Keratinocyte (primary cell): ENCODE results near the gene DNAJC11. TPM values are rescaled to one million over a fixed set of nuclear protein-coding genes. Genes with fewer than 3 reads are reported as not detected.

Experiments
- DNase-seq: peaks from one replicate; pipeline ENCODE4 v3.0.0-alpha.2; 2011; ENCODE audit warnings: low read depth, missing footprints, low spot score
- FAIRE-seq: peaks from 2 replicates; lab custom pipeline; 2011; peaks lifted over from hg19 to GRCh38; lab: Jason Lieb, UNC
- H2AFZ ChIP-seq: 2 replicates; pipeline ENCODE4 v1.6.0; 2012; ENCODE audit warnings: low read length, control low read depth, inconsistent platforms; ENCODE audit not compliant: control insufficient read depth
- H3K27ac ChIP-seq: 2 replicates; pipeline ENCODE4 v1.5.1; 2011; ENCODE audit warnings: low read length; ENCODE audit not compliant: control insufficient read depth, insufficient read depth
- H3K27me3 ChIP-seq: 3 replicates; pipeline ENCODE4 v1.6.0; 2011; ENCODE audit warnings: low read length; ENCODE audit not compliant: control insufficient read depth, insufficient read depth; ENCODE audit errors: extremely low read depth
- H3K36me3 ChIP-seq, 2 experiments: 2 replicates in 1 of 2; 3 replicates in 1 of 2; pipeline ENCODE4 v1.5.1; 2011; ENCODE audit warnings: low read length in 2 of 2, mild to moderate bottlenecking in 1 of 2; ENCODE audit not compliant: control insufficient read depth in 2 of 2, insufficient read depth in 2 of 2; ENCODE audit errors: extremely low read depth in 1 of 2
- H3K4me1 ChIP-seq: 3 replicates; pipeline ENCODE4 v1.5.1; 2011; ENCODE audit warnings: low read length; ENCODE audit not compliant: control insufficient read depth, insufficient read depth; ENCODE audit errors: extremely low read depth
- H3K4me2 ChIP-seq: 3 replicates; pipeline ENCODE4 v1.6.0; 2011; ENCODE audit warnings: low read depth, low read length; ENCODE audit not compliant: control insufficient read depth, insufficient read depth; ENCODE audit errors: extremely low read depth
- H3K4me3 ChIP-seq, 3 experiments: fragments of 200-600 bp in 1 of 3; sonication (generic) in 1 of 3; 2 replicates in 2 of 3; 3 replicates in 1 of 3; pipeline ENCODE4 v1.5.1; 2011 to 2016; ENCODE audit warnings: low read length in 3 of 3, mild to moderate bottlenecking in 3 of 3, control low read depth in 2 of 3, inconsistent platforms in 1 of 3, low read depth in 1 of 3, mixed read lengths in 1 of 3, mixed run types in 1 of 3, moderate library complexity in 1 of 3; ENCODE audit not compliant: control insufficient read depth in 2 of 3, insufficient read depth in 2 of 3; ENCODE audit errors: extremely low read depth in 1 of 3
- H3K79me2 ChIP-seq: 2 replicates; pipeline ENCODE4 v1.6.0; 2012; ENCODE audit warnings: low read length; ENCODE audit not compliant: control insufficient read depth, insufficient read depth
- H3K9ac ChIP-seq: 3 replicates; pipeline ENCODE4 v1.6.0; 2011; ENCODE audit warnings: low read length; ENCODE audit not compliant: control insufficient read depth, insufficient read depth; ENCODE audit errors: extremely low read depth
- H3K9me1 ChIP-seq: 3 replicates; pipeline ENCODE4 v1.6.0; 2011; ENCODE audit warnings: low read length; ENCODE audit not compliant: control insufficient read depth, insufficient read depth; ENCODE audit errors: extremely low read depth
- H3K9me3 ChIP-seq: 2 replicates; pipeline ENCODE4 v1.5.1; 2012; ENCODE audit warnings: low read depth, low read length; ENCODE audit not compliant: control insufficient read depth
- H4K20me1 ChIP-seq: 3 replicates; pipeline ENCODE4 v1.6.0; 2011; ENCODE audit warnings: low read length; ENCODE audit not compliant: control insufficient read depth, insufficient read depth; ENCODE audit errors: extremely low read depth
- EZH2 ChIP-seq: IDR thresholded peaks from one replicate; pipeline ENCODE4 v1.6.1; 2012; ENCODE audit warnings: inconsistent platforms, mild to moderate bottlenecking, low read length, moderate library complexity
- dilution Hi-C: fragments of 300-500 bp; cut with MboI; formaldehyde crosslinking; loops from one replicate; pipeline ENCODE4 v1.7.0; 2020; ENCODE audit warnings: low sequenced_read_pairs; ENCODE audit not compliant: extremely low pct_ligation_motif_present
- polyA plus RNA-seq, 5 experiments: library from polyadenylated mRNA; depleted of rRNA in 3 of 5; stranded (reverse) in 3 of 5; stranded (forward) in 1 of 5; unstranded in 1 of 5; fragments of >200 nt; gene quantifications; 1 replicate in 1 of 5; 2 replicates in 3 of 5; 3 replicates in 1 of 5; pipeline versions ENCODE4 v1.2.1 to v1.2.3, GENCODE V29; 2011 to 2012; ENCODE audit warnings: missing spikeins in 2 of 5, low read depth in 1 of 5, low replicate concordance in 1 of 5
- TF ChIP-seq, protein P1 (sequence below), 3 experiments: IDR thresholded peaks in 1 of 3; conservative IDR thresholded peaks in 1 of 3; optimal IDR thresholded peaks in 1 of 3; 2 replicates in 2 of 3; 3 replicates in 1 of 3; pipeline versions ENCODE3 to v1.5.1; 2011; ENCODE audit warnings: low read length in 3 of 3, mild to moderate bottlenecking in 3 of 3, moderate library complexity in 2 of 3, control low read depth in 1 of 3, inconsistent platforms in 1 of 3; ENCODE audit not compliant: insufficient read depth in 2 of 3; ENCODE audit errors: extremely low read depth in 1 of 3

Gene DNAJC11
- polyA plus RNA-seq, 1 donor (not counting 4 experiments of a cell fraction or from before 2014, with no cell fraction given), result 40.8 TPM

DNA sequence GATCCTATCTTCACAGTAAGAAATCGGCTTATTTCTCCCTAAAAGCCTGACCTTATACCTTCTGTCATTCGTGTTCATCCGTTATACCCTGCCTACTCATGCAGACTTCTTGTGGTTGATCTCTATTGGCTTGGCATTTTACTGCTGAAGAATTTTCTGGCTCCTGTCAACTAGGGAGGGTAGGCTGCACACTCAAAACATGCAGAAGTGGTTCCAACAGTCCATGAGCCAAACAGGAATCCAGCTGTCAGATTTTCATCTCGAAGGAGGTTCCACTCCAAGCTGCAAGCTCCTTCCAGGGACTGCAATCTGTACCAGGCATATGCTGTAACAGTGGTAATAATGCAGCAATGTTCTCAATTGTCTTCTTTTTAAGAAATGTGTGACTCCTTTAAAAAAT, 10.1 kb downstream of the DNAJC11 start:
- FAIRE-seq, result no peak
- Histone ChIP-seq H3K79me2 (peaks cover 58% of the 10 kb centered on the region), H3K4me2 (no peak overlapping the region), H3K4me1 (no peaks in the 10 kb centered on the region), H3K9ac (no peak overlapping the region), H3K27me3 (no peaks in the 10 kb centered on the region), H3K9me1 (no peaks in the 10 kb centered on the region), H3K4me3 (no peak overlapping the region), H3K36me3 (peaks cover 2 to 3% of the 10 kb centered on the region in 2 experiments), H2AFZ (no peak overlapping the region), H3K27ac (no peak overlapping the region), H3K9me3 (no peaks in the 10 kb centered on the region), H4K20me1 (no peaks in the 10 kb centered on the region)
- DNase-seq, result no peak
- dilution Hi-C loops, result no loop called here
- TF ChIP-seq EZH2, result no peak
- TF ChIP-seq, protein P1, sequence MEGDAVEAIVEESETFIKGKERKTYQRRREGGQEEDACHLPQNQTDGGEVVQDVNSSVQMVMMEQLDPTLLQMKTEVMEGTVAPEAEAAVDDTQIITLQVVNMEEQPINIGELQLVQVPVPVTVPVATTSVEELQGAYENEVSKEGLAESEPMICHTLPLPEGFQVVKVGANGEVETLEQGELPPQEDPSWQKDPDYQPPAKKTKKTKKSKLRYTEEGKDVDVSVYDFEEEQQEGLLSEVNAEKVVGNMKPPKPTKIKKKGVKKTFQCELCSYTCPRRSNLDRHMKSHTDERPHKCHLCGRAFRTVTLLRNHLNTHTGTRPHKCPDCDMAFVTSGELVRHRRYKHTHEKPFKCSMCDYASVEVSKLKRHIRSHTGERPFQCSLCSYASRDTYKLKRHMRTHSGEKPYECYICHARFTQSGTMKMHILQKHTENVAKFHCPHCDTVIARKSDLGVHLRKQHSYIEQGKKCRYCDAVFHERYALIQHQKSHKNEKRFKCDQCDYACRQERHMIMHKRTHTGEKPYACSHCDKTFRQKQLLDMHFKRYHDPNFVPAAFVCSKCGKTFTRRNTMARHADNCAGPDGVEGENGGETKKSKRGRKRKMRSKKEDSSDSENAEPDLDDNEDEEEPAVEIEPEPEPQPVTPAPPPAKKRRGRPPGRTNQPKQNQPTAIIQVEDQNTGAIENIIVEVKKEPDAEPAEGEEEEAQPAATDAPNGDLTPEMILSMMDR (optimal IDR thresholded peaks at IDR 0.05 in 1 of 3, IDR thresholded peaks at IDR 0.05 in 1 of 3, conservative IDR thresholded peaks at IDR 0.05 in 1 of 3; ENCODE audit: extremely low read depth in 1 of 3, insufficient read depth in 2 of 3, low read length in 3 of 3), result no peak

DNA sequence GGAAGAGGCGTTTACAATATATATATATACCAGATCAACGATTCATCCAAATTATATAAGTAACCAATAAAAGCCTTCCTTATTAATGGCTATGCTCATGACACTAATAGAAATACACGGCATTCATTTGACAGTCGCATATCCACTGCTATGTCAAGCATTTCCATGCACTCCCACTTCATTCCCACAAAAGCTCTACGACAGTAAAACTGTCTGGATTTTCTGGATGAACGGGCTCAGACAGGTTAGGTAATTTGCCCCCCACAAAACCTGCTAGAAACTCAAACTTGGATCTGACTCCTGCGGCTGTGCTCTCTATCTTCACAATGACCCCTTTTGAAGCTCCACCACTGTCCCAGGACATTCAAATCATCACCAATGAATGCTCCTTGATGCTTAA, 11.4 kb downstream of the DNAJC11 start:
- Histone ChIP-seq H3K27ac (no peak overlapping the region), H3K9ac (no peak overlapping the region), H3K9me3 (no peaks in the 10 kb centered on the region), H3K4me1 (no peaks in the 10 kb centered on the region), H3K4me2 (no peak overlapping the region), H3K27me3 (no peaks in the 10 kb centered on the region), H3K4me3 (no peak overlapping the region), H3K79me2 (peaks cover 56% of the 10 kb centered on the region), H3K9me1 (no peaks in the 10 kb centered on the region), H3K36me3 (peaks cover 0 to 7% of the 10 kb centered on the region in 2 experiments), H2AFZ (no peak overlapping the region), H4K20me1 (no peaks in the 10 kb centered on the region)
- DNase-seq (no peak), FAIRE-seq (no peak)
- dilution Hi-C loops, result no loop called here
- no peak for TF ChIP-seq EZH2
- TF ChIP-seq, protein P1 (optimal IDR thresholded peaks at IDR 0.05 in 1 of 3, IDR thresholded peaks at IDR 0.05 in 1 of 3, conservative IDR thresholded peaks at IDR 0.05 in 1 of 3; ENCODE audit: extremely low read depth in 1 of 3, insufficient read depth in 2 of 3, low read length in 3 of 3), result no peak
